C1 segment of cervical spinal cord (tissue), 14 donors: ENCODE data around the gene TSEN54.

Experiments
- DNase-seq, 14 donors: peaks; one replicate each; lab custom pipeline; 2025; lab: John Stamatoyannopoulos, UW

TSEN54 gene

GRCh38 chr17:75503976-75504346 is 12.4 kb upstream of the TSEN54 start:
- no peak for DNase-seq

- DNase-seq = peak in 1 of 14 donors; percentile 19
Measured at GRCh38 chr17:75504347-75505151, 11.8 kb upstream of the TSEN54 start.

- no peak for DNase-seq
Measured at GRCh38 chr17:75505152-75505409, 11.2 kb upstream of the TSEN54 start.

- DNase-seq = no peak
Measured at GRCh38 chr17:75505640-75506039, 10.7 kb upstream of the TSEN54 start.

GRCh38 chr17:75506134-75506533 is 10.2 kb upstream of the TSEN54 start:
- DNase-seq = no peak

- DNase-seq = peak in 1 of 14 donors; percentile 38
Measured at GRCh38 chr17:75506888-75507287, 9.4 kb upstream of the TSEN54 start.

GRCh38 chr17:75507733-75508719 is 8.3 kb upstream of the TSEN54 start:
- DNase-seq = peak in 12 of 14 donors; percentile 33 to 86 (median 66)

- peak in 1 of 14 donors; percentile 28 for DNase-seq
Measured at GRCh38 chr17:75508931-75509361, 7.4 kb upstream of the TSEN54 start.

- peak in 1 of 14 donors; percentile 26 for DNase-seq
Measured at GRCh38 chr17:75509528-75510258, 6.6 kb upstream of the TSEN54 start.

GRCh38 chr17:75511270-75511609 is 5.1 kb upstream of the TSEN54 start:
- DNase-seq = no peak

GRCh38 chr17:75511610-75512575 is 4.4 kb upstream of the TSEN54 start:
- DNase-seq = no peak

GRCh38 chr17:75512926-75513640 is 3.2 kb upstream of the TSEN54 start:
- DNase-seq = no peak

GRCh38 chr17:75513641-75514000 is 2.7 kb upstream of the TSEN54 start:
- DNase-seq = no peak

GRCh38 chr17:75514299-75514918 is 1.9 kb upstream of the TSEN54 start:
- DNase-seq = peak in 3 of 14 donors; percentile 11 to 68 (median 44)

GRCh38 chr17:75514919-75515495 is 1.3 kb upstream of the TSEN54 start:
- peak in 2 of 14 donors; percentile 51 to 66 for DNase-seq

GRCh38 chr17:75515496-75516254 is 653 bp upstream of the TSEN54 start, which contains the start of gene CASKIN2:
Gene CASKIN2 (minus strand): TSS chr17:75515537. CDS start chr17:75513804, 1,733 bp downstream.
- peak; percentile 62 to 97 (median 94) for DNase-seq

GRCh38 chr17:75516619-75517296 is 430 bp downstream of the TSEN54 start:
- DNase-seq = peak in 3 of 14 donors; percentile 32 to 59 (median 45)
